AG04450 (cell line): ENCODE data around the gene ERRFI1. TPM values are rescaled to one million over a fixed set of nuclear protein-coding genes. Genes with fewer than 3 reads are reported as not detected.

ENCODE experiments used
- CTCF ChIA-PET: fragments of 300-600, 350-600 bp; formaldehyde crosslinking; extraction: SDS; loops from one replicate; lab custom pipeline; 2022; ENCODE audit warnings: antibody characterized with exemption, inconsistent platforms; lab: Charles Lee
- POLR2A ChIA-PET: fragments of 350-600 bp; formaldehyde crosslinking; extraction: SDS; loops from one replicate; lab custom pipeline; 2021; ENCODE audit warnings: antibody characterized with exemption, inconsistent platforms; lab: Yijun Ruan, JAX
- DNase-seq: peaks from one replicate; pipeline ENCODE4 v3.0.0-alpha.2; 2011; ENCODE audit warnings: low read depth, low spot score
- H3K27ac ChIP-seq: one replicate; pipeline ENCODE4 v1.5.1; 2012; ENCODE audit warnings: low read depth, low read length, control low read depth
- H3K27me3 ChIP-seq: one replicate; pipeline ENCODE4 v1.6.0; 2012; ENCODE audit warnings: low read length; ENCODE audit not compliant: control insufficient read depth, insufficient read depth
- H3K4me3 ChIP-seq: 2 replicates; pipeline ENCODE4 v1.5.1; 2011; ENCODE audit warnings: mild to moderate bottlenecking, low read depth, low read length, control low read depth
- H3K9me3 ChIP-seq: 2 replicates; pipeline ENCODE4 v1.5.1; 2012; ENCODE audit warnings: low read length; ENCODE audit not compliant: control insufficient read depth, insufficient read depth
- CTCF ChIP-seq: IDR thresholded peaks from 2 replicates; pipeline ENCODE4 v1.5.1; 2011; ENCODE audit warnings: low read depth, low read length, control low read depth, inconsistent platforms
- polyA plus RNA-seq: library from polyadenylated mRNA; depleted of rRNA; stranded (reverse); fragments of >200 nt; gene quantifications from 2 replicates; pipeline ENCODE4 v1.2.3, GENCODE V29; 2011

Gene ERRFI1
- polyA plus RNA-seq, 1 experiment: 105 TPM

DNA sequence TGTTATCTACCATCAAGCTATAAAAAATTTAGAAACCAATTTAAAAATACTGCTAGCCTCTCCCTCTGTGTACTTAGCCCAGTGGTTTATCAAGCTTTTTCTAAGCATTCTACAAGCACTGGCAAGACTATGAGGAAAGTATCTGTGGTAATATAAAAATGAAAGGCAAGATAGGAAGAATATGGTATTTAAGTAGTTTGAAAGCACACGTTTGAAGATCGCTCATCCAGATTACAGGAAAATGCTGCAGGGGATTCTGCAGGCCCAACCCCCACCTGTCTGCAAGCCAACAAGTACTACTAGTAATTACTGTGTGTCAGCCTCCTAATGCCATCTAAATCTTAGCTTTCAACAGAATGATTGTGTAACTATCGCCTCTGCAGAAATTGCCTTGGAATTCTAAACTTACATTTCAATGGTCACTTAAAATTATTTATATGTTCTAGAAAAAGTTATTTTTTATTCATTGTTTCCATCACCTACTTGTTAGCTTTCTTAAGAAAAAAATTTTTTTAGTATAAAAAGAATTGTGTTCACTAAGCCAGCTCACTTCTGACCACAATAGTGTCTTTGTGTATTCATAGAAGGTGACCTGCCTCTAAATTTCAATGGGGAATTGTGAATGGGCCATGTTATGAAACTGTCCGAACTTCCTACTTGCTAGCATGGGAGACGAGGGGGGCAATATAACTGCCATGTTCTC is 8.5 kb downstream of the ERRFI1 start:
- Histone ChIP-seq H3K4me3 (no peak overlapping the region), H3K27ac (no peak overlapping the region), H3K27me3 (no peaks in the 10 kb centered on the region), H3K9me3 (no peaks in the 10 kb centered on the region)
- POLR2A ChIA-PET: interaction anchor here (0.6 to 1.5 kb wide), 4 partner anchors 11 to 446 kb away, joined by 3 to 4 read pairs (median 4); no protein-coding TSS in a partner anchor
- CTCF ChIA-PET: interaction anchor here (0.5 to 6.9 kb wide), 6 partner anchors 34 to 332 kb away, joined by 4 to 68 read pairs (median 33); no protein-coding TSS in a partner anchor
- no peak for DNase-seq
- TF ChIP-seq CTCF: no peak

- POLR2A ChIA-PET: interaction anchor here (0.6 to 1.5 kb wide), 6 partner anchors 12 to 446 kb away, joined by 3 to 4 read pairs (median 3); no protein-coding TSS in a partner anchor
- DNase-seq: no peak
Observed at GRCh38 chr1:8016895-8017241, 9.2 kb downstream of the ERRFI1 start.

GRCh38 chr1:8016210-8016894 is 9.8 kb downstream of the ERRFI1 start:
- Histone ChIP-seq H3K27me3 (no peaks in the 10 kb centered on the region), H3K9me3 (no peaks in the 10 kb centered on the region), H3K27ac (no peak overlapping the region), H3K4me3 (no peak overlapping the region)
- ChIA-PET CTCF (interaction anchor here (0.6 to 6.9 kb wide), 20 partner anchors 8 to 334 kb away, joined by 3 to 83 read pairs (median 6); partner anchors contain the start of gene SLC45A1), POLR2A (interaction anchor here (0.6 to 1.5 kb wide), 8 partner anchors 8 to 327 kb away, joined by 3 to 11 read pairs (median 3); no protein-coding TSS in a partner anchor)
- no peak for TF ChIP-seq CTCF
- no peak for DNase-seq

More at GRCh38 chr1:8016895-8017241, 9.2 kb downstream of the ERRFI1 start:
- Histone ChIP-seq H3K4me3 (no peak overlapping the region), H3K27ac (no peak overlapping the region), H3K27me3 (no peaks in the 10 kb centered on the region), H3K9me3 (no peaks in the 10 kb centered on the region)
- TF ChIP-seq CTCF: no peak
- CTCF ChIA-PET: interaction anchor here (0.6 to 6.9 kb wide), 9 partner anchors 14 to 333 kb away, joined by 3 to 68 read pairs (median 6); no protein-coding TSS in a partner anchor

DNA sequence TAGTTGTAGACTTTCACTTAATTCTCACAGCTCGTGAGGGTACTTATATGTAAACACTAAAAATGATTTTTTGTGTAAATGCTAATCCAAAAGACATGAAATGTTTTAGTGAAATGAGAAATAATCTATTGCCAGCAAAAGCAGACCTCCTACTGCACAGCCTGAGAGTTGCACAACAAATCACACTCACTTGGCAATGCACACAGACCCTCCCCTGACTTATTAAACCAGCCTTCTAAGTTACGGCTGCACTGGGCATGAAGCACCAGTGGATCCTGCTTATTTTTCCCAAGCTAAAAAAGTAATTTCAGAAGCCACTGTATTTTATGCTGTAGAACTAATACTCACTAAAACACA is 10.3 kb downstream of the ERRFI1 start:
- no peak for DNase-seq
- H3K27ac ChIP-seq: no peak overlapping the region
- H3K9me3 ChIP-seq: no peaks in the 10 kb centered on the region
- no peaks in the 10 kb centered on the region for H3K27me3 ChIP-seq
- ChIA-PET POLR2A (interaction anchor here (0.5 to 1.3 kb wide), 7 partner anchors 9 to 300 kb away, joined by 3 to 11 read pairs (median 4); no protein-coding TSS in a partner anchor), CTCF (interaction anchor here (0.7 to 6.9 kb wide), 32 partner anchors 9 to 334 kb away, joined by 3 to 83 read pairs (median 6); partner anchors contain the start of gene SLC45A1)
- H3K4me3 ChIP-seq: no peak overlapping the region
- TF ChIP-seq CTCF: no peak
